ENCODE measurements around the gene MLN.
"Not testable (repeated sequence)": the region's sequence is repeated elsewhere in the genome, so short reads cannot be mapped to it uniquely, and the experiment has no call there.

The MLN gene

GRCh38 chr6:33834401-33835392, 30.9 kb upstream of the MLN start:
- DNase-seq, result no peak

- DNase-seq, result no peak
Measured at GRCh38 chr6:33833599-33833998, 29.8 kb upstream of the MLN start.

- DNase-seq, result not testable (repeated sequence)
Measured at GRCh38 chr6:33832831-33833230, 29.0 kb upstream of the MLN start.

GRCh38 chr6:33831725-33832124, 27.9 kb upstream of the MLN start:
- DNase-seq, result not testable (repeated sequence)

- no peak for DNase-seq
Measured at GRCh38 chr6:33830635-33831240, 26.9 kb upstream of the MLN start.

- DNase-seq, result no peak
Measured at GRCh38 chr6:33828764-33829731, 25.2 kb upstream of the MLN start.

- DNase-seq, result no peak
Measured at GRCh38 chr6:33828452-33828763, 24.6 kb upstream of the MLN start.

- peak; percentile 74 for DNase-seq
Measured at GRCh38 chr6:33827546-33828451, 24.0 kb upstream of the MLN start.

GRCh38 chr6:33826537-33826936, 22.7 kb upstream of the MLN start:
- DNase-seq, result no peak

- DNase-seq, result no peak
Measured at GRCh38 chr6:33824461-33825154, 20.8 kb upstream of the MLN start.

GRCh38 chr6:33823806-33824205, 20.0 kb upstream of the MLN start:
- DNase-seq, result no peak

GRCh38 chr6:33822575-33823395, 19.0 kb upstream of the MLN start:
- no peak for DNase-seq

- no peak for DNase-seq
Measured at GRCh38 chr6:33820784-33821520, 17.1 kb upstream of the MLN start.

- DNase-seq, result no peak
Measured at GRCh38 chr6:33820243-33820642, 16.4 kb upstream of the MLN start.

GRCh38 chr6:33819021-33819420, 15.2 kb upstream of the MLN start:
- no peak for DNase-seq

GRCh38 chr6:33818293-33818692, 14.5 kb upstream of the MLN start:
- DNase-seq, result no peak

- no peak for DNase-seq
Measured at GRCh38 chr6:33817489-33817888, 13.7 kb upstream of the MLN start.

GRCh38 chr6:33816911-33817310, 13.1 kb upstream of the MLN start:
- no peak for DNase-seq

- no peak for DNase-seq
Measured at GRCh38 chr6:33815854-33816253, 12.1 kb upstream of the MLN start.
